A204.1 (cell line): ENCODE results near the gene CACNG5.

Experiments
- FAIRE-seq: peaks from 2 replicates; lab custom pipeline; 2012; peaks lifted over from hg19 to GRCh38; lab: Jason Lieb, UNC

The CACNG5 gene

DNA sequence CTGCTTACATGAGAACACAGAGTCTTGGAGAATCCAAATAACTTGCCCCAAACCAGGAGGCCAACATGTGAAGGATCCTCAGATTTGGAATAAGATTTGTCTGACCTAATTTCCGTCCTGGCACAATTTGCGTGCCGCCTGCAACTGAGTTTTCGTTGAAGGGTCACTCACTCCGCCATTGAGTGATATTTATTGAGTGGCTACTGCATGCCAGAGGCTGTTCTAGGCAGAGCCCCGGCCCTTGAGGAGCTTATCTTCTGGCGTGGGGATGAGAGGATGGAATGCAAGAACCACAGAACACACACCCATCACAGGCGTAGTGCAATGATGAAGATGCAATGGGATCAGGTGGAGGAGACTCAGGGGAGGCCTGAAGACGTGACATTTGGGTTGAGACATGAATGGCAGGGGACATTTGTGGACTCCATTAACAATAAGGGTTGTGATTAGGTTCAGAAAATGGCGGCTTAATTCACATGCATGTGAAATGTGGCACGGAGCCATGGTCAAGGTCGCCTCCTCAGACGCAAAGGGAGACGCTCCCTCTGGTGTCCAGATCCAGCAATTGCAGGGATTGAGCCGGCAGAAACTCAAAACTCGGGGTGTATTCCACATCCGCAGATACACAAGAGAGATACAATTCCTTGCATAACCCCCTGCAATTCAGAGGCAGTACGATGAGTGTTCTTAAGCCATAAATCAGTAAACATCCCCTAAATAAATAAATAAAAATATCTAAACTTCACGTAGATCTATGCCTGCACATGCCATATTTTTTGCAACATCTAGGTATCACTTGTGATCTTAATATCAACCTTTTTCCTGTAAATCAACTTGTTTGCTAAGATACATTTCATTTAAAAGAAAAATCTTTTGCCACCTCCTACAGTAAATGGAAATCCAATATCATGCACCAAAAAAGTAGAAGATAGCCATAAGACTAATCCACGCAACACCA, 71.7 kb downstream of the CACNG5 start:
- FAIRE-seq = peak; percentile 72

DNA sequence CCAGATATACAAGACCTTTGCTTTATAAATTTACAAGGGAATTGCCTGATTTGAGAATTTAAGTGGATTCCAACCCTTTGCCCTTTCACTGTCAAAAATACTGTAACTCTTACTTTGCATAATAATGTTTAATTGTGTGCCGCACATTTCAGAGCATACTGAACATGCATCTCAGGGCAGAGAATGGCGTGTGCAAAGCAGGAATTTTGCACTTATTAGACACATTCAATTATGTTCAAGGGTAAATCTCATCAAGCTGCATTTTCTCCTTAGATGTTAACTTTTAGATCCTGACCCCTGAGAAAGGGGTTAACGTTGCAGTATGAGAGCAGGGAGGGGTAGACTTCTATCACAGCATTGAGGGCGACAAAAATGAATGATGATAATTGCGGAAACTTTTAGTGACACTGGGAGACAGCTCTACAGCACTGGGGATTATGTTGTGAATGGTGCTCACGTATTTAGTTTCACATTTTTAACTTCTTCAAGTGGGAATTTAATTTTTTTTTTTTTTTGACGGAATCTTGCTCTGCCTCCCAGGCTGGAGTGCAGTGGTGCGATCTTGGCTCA, 75.0 kb downstream of the CACNG5 start:
- no peak for FAIRE-seq

DNA sequence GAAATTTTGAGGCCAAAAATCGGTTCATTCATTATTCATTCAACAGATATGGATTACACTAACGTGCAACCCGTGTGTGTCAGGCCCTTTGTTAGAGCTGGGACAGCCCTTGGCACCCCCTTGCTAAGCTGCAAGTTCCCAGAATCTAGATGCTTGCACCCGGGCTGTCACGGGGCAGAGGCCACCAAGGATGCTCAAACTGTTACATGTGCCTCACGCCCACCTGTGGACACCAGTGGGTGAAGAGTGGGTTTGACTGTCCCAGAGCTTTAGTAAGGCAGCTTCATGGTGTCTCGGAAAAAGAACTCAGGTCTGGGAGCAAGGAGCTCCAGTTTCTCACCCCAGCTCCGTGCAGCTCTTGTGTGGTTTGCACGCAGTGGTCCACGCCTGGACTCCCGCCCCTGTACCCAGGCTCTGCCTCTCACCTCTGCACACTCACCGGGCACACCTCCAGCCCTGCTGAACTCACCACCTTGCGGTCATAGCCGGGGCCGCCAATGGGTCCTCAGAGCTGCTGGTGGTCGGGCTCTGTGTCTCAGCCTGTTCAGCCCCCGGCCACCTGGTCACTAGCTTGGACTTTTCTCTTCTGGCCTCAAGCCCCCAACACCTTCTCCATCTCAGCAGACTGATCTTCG, 75.9 kb downstream of the CACNG5 start:
- FAIRE-seq = no peak

DNA sequence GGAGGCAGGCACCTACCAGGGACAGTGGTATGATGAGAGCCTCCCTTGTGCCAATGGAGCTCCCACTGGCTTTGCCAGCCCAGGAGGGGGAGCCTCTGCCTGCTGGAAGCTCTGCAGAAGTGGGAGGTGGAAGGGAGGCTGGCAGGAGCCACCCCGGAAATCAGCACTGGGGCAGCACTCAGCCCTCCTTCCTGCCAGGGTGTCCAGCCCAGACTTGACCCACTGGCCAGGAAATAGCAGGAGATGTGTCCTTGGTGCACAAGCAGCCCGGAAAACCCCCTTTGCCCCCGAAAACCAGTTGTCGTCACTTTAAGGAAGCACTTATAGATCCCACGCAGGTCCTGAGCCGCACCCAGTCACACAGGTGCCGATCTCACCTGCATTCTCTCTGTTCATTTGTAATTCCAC, 80.3 kb downstream of the CACNG5 start:
- no peak for FAIRE-seq

DNA sequence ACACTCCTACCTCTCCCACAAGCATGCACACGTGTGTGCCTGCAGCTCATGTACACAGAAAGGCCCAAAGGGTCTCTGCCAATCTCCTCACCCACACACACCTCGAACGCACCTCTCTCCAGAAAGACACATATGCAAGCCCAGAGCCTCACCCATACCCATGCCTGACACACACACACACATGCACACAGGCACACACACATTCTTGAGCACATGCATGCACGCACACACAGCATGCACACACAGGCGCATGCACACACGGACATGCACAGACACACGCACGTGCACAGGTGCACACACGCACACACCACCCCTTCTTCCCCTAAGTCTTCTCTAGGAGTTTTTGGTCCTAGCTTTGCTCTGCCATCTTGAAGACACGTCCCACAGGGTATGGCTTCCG, 80.9 kb downstream of the CACNG5 start:
- FAIRE-seq = no peak

DNA sequence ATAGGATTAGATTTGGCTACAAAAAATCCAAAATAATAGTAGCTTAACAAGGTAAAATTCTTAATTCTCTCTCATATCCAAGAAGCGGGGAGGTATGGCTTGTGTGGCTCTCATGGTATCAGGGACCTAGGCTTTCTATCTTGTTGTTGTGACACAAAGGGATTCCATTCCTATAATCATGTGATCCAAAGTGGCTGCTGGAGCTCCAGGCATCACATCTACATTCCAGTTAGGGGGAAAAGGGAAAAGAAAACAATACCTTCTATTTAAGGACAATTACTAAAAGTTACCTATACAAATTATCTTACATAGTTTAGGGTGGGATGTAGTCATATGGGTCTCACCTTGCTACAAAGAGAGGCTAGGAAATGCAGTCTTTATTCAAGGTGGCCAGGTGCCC, 82.0 kb downstream of the CACNG5 start:
- no peak for FAIRE-seq

DNA sequence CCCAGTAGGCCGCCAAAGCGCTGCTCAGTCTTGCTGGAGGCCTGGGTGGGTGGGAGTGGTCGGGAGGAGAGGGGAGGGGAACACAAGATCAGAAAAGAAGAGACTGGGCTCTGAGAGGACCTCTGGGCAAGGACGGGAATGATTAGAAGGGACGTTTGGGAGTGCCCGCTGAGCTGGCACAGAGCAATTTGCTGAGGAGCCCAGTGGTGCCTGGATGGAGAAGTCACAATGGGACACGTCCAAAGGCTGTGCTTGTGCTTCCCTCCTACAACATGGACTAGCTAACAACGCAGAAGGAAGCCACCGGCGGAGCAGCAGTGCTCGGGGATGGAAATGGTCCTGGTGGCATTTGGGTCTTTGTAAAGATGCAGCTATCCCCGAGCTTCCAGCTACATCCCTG, 84.0 kb downstream of the CACNG5 start:
- no peak for FAIRE-seq

DNA sequence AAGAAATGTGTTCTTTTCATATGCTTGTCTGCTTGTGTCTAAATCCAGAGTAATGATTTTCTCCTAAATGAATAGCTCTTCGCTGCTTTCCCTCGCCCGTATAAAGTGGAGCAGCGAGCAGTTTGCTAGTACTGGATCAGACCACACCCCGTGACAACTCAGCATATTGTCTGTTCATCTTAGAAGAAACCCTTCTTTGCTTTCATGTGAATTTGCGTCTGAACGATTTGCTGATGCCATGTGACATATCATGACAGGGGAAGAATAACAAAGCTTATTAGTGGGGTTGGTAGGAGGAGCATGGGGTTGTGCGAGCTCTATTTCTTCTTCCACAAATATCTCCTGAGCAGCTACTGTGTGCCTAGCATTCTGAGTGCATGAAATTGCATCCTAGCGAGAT, 85.5 kb downstream of the CACNG5 start:
- no peak for FAIRE-seq

DNA sequence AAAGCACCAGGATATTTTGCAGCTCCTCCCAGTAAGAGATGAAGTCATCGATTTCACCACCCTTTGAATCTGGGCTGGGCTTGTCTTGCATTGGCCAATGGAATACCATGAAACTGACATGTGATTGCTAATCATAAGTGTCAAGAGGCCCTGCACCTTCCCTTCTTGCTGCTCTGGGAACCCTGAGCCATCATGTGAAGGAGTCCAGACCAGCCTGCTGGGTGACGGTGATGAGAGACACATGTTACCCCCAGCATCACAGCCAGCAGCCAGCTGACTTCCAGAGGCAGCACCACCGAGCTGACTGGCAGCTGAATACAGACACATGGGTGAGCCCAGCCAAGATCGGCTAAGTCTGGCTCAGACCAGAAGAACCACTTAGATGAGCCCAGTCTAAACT, 86.0 kb downstream of the CACNG5 start:
- no peak for FAIRE-seq

DNA sequence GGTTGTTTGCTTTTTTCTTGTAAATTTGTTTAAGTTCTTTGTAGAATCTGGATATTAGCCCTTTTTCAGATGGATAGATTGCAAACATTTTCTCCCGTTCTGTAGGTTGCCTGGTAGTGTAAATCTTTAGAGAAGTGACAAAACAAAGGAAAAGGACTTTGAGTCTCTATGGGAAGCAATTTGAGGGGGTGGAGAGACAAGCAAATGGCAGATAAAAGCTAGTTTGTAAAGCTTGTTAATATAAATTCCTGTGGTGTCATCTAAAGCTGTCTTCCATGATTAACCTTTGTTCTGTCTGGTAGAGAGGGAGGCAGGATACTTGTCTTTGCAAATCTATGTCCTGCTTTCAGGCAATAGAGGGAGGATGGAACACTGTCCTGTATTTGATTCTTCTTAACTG, 89.0 kb downstream of the CACNG5 start:
- no peak for FAIRE-seq

DNA sequence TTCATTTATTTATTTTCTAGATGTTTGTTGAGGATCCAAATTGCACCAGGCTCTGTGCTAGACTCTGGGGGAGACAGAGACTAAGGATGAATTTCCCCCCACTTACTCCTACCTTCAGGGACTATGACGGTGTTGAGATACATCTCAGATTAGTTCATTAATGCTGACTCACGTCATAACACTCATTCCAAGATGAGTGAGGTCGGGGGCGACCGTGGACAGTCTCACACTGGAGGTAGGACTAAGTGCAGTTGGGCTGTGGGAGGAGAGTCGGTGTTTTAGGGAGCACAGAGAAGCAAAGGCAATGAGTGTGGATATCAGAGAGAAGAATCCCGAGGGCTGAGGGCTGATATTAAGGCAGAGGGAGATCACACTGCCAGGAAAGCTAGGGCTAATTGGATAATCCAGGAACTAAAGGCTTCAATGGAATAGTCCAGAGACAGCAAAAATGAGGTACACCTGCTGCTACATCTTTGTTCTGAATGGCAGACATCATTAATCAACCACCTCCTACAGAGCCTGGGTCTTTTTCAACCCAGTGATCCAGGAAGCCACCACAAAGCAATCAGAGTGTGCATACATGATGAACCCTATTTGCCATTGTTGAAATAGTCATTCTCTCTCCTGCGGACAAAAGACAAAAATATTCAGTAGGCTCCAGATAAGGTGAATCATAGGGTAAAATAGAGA, 91.0 kb downstream of the CACNG5 start:
- FAIRE-seq = no peak

DNA sequence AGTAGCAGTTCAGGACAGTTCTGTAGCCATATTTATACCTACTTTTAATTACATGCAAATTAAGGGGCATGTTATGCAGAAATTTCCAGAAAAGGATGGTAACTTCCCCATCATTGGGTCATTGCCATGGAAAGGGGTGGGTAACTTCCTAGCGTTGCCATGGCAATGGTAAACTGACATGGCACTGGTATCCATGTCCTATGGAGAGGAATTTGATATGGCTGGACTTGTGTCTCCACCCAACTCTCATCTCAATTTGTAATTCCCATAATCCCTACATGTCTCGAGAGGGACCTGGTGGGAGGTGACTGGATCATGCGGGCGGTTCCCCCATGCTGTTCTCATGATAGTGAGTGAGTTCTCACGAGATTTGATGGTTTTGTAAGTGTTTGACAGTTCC, 94.0 kb downstream of the CACNG5 start:
- FAIRE-seq = no peak

DNA sequence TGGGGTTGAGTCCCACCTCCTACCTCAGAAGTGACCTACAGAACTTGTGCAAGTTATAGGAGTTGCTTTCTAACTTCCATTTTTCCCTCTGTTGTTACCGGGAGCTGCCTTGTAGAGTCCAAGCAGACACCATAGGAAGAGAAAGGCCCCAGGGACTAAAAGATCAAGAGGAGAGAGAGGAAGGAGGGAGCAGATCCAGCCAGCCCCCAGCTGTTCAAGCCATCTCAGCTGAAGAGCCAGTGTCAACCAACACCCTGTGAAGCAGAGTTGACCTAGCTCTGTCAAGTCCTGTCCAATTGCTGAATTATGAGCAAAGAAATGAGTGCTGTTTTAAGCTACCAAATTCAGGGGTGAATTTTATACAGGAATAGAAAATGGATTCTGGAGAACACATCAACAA, 94.7 kb downstream of the CACNG5 start:
- FAIRE-seq = no peak

DNA sequence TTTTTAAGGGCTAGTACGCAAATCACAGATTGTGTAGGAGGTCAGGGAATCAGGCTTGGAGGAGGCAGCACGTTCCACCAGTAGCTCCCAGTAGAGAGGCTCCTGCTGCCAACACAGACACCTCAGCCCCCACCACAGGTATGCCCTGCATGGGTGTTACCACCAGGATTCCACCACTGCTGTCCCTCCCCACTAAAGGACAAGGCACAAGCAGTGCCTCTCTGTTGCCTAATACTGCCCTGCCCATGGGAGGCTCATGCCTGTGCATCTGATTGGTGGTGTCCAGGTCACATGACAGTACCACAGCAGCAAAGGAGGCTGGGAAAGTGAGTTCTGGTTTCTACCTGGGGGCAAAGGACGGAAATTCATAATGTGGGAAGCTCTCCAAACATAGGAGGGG, 96.0 kb downstream of the CACNG5 start:
- no peak for FAIRE-seq

DNA sequence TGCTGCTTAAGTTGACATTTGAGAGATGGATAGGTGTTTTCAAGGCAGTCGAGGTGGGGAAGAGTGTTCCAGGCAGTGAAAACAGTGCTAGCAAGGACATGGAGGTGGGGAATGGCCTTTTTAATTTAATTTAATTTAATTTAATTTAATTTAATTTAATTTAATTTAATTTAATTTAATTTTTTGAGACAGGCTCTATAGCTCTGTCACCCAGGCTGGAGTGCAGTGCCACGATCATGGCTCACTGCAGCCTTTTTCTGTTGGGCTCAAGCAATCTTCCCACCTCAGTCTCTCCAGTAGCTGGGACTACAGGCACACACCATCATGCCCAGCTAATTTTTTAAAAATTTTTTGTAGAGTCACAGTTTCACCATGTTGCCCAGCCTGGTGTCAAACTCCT, 97.4 kb downstream of the CACNG5 start:
- FAIRE-seq = no peak

DNA sequence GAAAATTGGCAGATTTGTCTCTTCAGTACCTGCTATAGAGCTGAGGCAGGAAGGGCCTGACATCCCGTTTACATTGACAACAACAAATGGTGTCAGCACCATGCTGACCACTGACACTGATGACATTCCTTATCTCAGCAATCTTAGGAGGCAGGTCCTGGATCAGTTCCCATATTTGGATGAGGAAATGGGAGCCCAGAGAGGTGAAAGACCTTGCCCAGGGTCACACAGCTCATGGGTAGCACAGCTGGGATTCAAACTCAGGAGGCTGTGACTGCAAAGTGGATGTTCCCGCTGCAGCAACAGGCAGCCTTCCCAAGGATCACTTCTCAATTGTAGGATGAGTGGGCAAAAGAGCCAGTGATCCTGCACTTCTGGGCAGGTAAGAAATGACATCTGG, 99.1 kb downstream of the CACNG5 start:
- FAIRE-seq = no peak
